Astrocyte (in vitro differentiated cells and primary cell): ENCODE results near the gene PSMB3.

Experiments
- CTCF ChIP-seq: IDR thresholded peaks from 2 replicates; pipeline ENCODE4 v1.5.1; 2011; ENCODE audit warnings: low read depth, mild to moderate bottlenecking, inconsistent platforms, low read length, moderate library complexity; ENCODE audit not compliant: insufficient read depth
- EZH2 ChIP-seq: IDR thresholded peaks from 2 replicates; pipeline ENCODE4 v1.6.1; 2012; ENCODE audit warnings: mild to moderate bottlenecking, low read length, inconsistent platforms; ENCODE audit not compliant: insufficient read depth

GRCh38 chr17:38753071-38753506 is 548 bp downstream of the PSMB3 start:
- TF ChIP-seq CTCF (no peak), EZH2 (no peak)
